ENCODE measurements around the gene AGXT2. TPM values are rescaled to one million over a fixed set of nuclear protein-coding genes. Genes with fewer than 3 reads are reported as not detected.

Gene AGXT2
- total RNA-seq, 1 experiment from 2014 or later, result not detected

GRCh38 chr5:35056686-35057085, 8.9 kb upstream of the AGXT2 start (continued):
- TF ChIP-seq, protein P1, sequence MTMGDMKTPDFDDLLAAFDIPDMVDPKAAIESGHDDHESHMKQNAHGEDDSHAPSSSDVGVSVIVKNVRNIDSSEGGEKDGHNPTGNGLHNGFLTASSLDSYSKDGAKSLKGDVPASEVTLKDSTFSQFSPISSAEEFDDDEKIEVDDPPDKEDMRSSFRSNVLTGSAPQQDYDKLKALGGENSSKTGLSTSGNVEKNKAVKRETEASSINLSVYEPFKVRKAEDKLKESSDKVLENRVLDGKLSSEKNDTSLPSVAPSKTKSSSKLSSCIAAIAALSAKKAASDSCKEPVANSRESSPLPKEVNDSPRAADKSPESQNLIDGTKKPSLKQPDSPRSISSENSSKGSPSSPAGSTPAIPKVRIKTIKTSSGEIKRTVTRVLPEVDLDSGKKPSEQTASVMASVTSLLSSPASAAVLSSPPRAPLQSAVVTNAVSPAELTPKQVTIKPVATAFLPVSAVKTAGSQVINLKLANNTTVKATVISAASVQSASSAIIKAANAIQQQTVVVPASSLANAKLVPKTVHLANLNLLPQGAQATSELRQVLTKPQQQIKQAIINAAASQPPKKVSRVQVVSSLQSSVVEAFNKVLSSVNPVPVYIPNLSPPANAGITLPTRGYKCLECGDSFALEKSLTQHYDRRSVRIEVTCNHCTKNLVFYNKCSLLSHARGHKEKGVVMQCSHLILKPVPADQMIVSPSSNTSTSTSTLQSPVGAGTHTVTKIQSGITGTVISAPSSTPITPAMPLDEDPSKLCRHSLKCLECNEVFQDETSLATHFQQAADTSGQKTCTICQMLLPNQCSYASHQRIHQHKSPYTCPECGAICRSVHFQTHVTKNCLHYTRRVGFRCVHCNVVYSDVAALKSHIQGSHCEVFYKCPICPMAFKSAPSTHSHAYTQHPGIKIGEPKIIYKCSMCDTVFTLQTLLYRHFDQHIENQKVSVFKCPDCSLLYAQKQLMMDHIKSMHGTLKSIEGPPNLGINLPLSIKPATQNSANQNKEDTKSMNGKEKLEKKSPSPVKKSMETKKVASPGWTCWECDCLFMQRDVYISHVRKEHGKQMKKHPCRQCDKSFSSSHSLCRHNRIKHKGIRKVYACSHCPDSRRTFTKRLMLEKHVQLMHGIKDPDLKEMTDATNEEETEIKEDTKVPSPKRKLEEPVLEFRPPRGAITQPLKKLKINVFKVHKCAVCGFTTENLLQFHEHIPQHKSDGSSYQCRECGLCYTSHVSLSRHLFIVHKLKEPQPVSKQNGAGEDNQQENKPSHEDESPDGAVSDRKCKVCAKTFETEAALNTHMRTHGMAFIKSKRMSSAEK (CRISPR knock-in tag; IDR thresholded peaks at IDR 0.05; ENCODE audit: borderline replicate concordance), result no peak
- TF ChIP-seq NR1H2 (CRISPR knock-in tag; IDR thresholded peaks at IDR 0.05) (no peak), NFYB (CRISPR knock-in tag; conservative IDR thresholded peaks at IDR 0.05; ENCODE audit: low read depth) (no peak), GRHL2 (CRISPR knock-in tag; IDR thresholded peaks at IDR 0.05; ENCODE audit: insufficient replicate concordance, severe bottlenecking) (no peak), ZNF396 (CRISPR knock-in tag; IDR thresholded peaks at IDR 0.05; ENCODE audit: borderline replicate concordance) (no peak), E2F1 (CRISPR knock-in tag; IDR thresholded peaks at IDR 0.05) (no peak), CTCF (IDR thresholded peaks at IDR 0.05) (no peak), HMGA2 (CRISPR knock-in tag; IDR thresholded peaks at IDR 0.05) (no peak)

- no peak overlapping the region for H3K27ac Mint-ChIP-seq
- ATAC-seq (no peak), DNase-seq (ENCODE audit: low spot score) (no peak)
- H3K36me3 Mint-ChIP-seq, result no peaks in the 10 kb centered on the region
- peaks cover 20% of the 10 kb centered on the region for H3K4me1 Mint-ChIP-seq
- POLR2A ChIA-PET, result interaction anchor here (0.8 kb wide), 1 partner anchor 11 kb away, joined by 3 read pairs; no protein-coding TSS in a partner anchor
- peaks cover 5% of the 10 kb centered on the region; the same call in 1 of the 2 replicates for H3K9me3 Mint-ChIP-seq
- H3K4me3 Mint-ChIP-seq, result no peak overlapping the region
- H3K27me3 Mint-ChIP-seq (ENCODE audit: low read depth), result no peaks in the 10 kb centered on the region
- CTCF ChIA-PET, result interaction anchor here (1.0 kb wide), 1 partner anchor 50 kb away, joined by 3 read pairs; no protein-coding TSS in a partner anchor
- TF ChIP-seq, protein P2, sequence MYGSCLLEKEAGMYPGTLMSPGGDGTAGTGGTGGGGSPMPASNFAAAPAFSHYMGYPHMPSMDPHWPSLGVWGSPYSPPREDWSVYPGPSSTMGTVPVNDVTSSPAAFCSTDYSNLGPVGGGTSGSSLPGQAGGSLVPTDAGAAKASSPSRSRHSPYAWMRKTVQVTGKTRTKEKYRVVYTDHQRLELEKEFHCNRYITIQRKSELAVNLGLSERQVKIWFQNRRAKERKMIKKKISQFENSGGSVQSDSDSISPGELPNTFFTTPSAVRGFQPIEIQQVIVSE (CRISPR knock-in tag; IDR thresholded peaks at IDR 0.05; ENCODE audit: borderline replicate concordance), result no peak
- TF ChIP-seq CTCF (IDR thresholded peaks at IDR 0.05), result no peak
- no peak for TF ChIP-seq JAZF1 (CRISPR knock-in tag; IDR thresholded peaks at IDR 0.05)
- TF ChIP-seq, protein P3, sequence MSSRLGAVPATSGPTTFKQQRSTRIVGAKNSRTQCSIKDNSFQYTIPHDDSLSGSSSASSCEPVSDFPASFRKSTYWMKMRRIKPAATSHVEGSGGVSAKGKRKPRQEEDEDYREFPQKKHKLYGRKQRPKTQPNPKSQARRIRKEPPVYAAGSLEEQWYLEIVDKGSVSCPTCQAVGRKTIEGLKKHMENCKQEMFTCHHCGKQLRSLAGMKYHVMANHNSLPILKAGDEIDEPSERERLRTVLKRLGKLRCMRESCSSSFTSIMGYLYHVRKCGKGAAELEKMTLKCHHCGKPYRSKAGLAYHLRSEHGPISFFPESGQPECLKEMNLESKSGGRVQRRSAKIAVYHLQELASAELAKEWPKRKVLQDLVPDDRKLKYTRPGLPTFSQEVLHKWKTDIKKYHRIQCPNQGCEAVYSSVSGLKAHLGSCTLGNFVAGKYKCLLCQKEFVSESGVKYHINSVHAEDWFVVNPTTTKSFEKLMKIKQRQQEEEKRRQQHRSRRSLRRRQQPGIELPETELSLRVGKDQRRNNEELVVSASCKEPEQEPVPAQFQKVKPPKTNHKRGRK (CRISPR knock-in tag; IDR thresholded peaks at IDR 0.05; ENCODE audit: borderline replicate concordance), result no peak
- no peak for TF ChIP-seq SP1 (CRISPR knock-in tag; conservative IDR thresholded peaks at IDR 0.05)
- TF ChIP-seq RORB (CRISPR knock-in tag; IDR thresholded peaks at IDR 0.05), result no peak
- TF ChIP-seq HMGXB4 (CRISPR knock-in tag; IDR thresholded peaks at IDR 0.05), result no peak
- no peak for TF ChIP-seq ETV6 (CRISPR knock-in tag; IDR thresholded peaks at IDR 0.05)
- no peak for TF ChIP-seq ZNF263 (CRISPR knock-in tag; IDR thresholded peaks at IDR 0.05; ENCODE audit: low read depth)
- no peak for TF ChIP-seq MYBL2 (CRISPR knock-in tag; IDR thresholded peaks at IDR 0.05)
- TF ChIP-seq NR2C2 (CRISPR knock-in tag; IDR thresholded peaks at IDR 0.05), result no peak
- TF ChIP-seq ZNF425 (CRISPR knock-in tag; conservative IDR thresholded peaks at IDR 0.05), result no peak
Observed at GRCh38 chr5:35052838-35053237, 5.1 kb upstream of the AGXT2 start.

Data from WTC11 (cell line).